HG03095 (cell line): ENCODE measurements around the gene SSTR3.
A peak's percentile ranks its signal among the peaks of the same experiment; 100 is the strongest.
"Not testable (repeated sequence)": the region's sequence is repeated elsewhere in the genome, so short reads cannot be mapped to it uniquely, and the experiment has no call there.

Experiments
- ATAC-seq: cut with Tn5 transposase; IDR thresholded peaks from one replicate; pipeline ENCODE4 v1.9.1; 2021; ENCODE audit warnings: moderate library complexity; ENCODE audit not compliant: unreplicated experiment

SSTR3 gene

DNA sequence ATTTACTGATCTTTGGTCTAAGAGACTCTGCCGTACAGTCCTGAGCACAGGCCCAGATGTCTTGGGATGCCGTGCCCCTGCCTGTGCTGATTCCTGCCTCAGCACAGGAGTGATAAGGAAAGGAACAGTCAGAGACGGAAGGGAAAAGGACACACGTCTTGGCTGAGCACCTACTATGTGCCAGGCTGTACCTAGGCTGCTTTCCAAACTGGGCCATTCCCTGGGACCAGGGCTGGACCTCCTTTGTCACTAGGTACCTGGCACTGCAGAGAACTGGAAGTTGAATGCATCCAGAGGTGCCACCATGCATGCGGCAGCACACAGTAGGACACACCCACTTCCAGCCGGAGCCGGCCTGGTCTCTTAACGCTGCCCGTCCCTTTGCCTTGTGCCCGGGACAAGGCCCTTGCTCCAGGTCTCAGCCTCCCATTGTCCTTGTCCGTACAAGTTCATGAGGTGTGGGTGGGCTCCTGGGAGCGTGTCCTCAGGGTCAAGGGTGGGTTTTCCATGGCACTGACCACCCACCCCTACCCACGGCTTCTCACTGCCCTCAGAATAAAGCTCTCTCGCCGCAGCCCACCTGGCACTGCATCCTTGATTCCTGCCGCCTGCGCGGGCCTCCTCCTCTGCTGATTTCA is 1.1 kb upstream of the SSTR3 start:
- ATAC-seq: no peak

DNA sequence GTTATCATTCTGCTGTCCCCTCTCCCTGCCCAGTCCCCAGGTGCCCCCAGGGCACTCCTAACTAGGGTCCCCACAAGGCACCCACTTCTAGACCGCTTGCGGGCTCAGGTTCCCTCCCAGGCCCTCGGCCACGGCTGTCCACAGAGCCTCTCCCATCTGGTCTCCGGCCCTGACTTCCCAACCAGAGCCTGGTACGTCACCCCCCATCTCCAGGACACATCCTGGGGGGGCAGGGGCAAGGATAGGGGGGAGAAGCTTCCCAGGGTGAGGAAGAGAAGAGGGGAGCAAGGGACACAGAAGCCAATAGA is 457 bp downstream of the SSTR3 start:
- ATAC-seq: no peak

DNA sequence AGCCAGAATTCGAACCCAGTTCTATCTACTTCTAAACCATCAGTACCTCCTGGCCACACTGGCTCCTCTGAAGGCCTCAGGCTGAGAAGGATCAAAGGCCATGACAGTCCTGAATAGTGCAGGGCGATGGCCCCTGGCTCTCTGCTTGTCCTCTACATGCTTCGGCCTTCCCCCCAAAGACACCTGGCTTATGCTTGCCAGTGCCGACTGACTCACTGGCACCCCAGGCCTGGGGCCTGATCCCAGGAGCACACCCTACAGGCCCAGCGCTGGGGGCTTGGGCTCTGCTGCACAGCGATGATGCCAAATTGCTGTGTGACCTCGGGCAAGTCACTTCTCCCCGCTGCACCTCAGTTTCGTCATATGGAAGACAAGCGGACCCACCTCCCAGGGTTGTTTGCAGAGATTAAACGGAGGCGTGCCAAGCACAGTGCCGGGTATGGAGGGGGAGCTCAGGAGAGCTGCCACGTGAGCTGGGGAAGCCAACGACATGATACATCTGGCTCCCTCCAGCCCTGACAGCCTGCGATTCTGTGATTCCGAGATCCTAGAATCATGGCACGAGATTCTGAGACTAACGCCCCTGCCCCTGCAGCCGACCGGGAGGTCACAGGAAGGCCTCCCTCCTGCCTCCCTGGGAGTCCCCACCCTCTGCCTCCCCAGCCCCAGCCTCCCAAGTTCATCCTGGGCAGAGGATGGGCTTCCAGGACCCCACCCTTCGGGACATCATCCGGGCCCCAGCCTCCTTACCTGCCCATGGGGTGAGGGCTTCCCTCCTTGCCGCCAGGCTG is 1.0 kb downstream of the SSTR3 start:
- no peak for ATAC-seq

DNA sequence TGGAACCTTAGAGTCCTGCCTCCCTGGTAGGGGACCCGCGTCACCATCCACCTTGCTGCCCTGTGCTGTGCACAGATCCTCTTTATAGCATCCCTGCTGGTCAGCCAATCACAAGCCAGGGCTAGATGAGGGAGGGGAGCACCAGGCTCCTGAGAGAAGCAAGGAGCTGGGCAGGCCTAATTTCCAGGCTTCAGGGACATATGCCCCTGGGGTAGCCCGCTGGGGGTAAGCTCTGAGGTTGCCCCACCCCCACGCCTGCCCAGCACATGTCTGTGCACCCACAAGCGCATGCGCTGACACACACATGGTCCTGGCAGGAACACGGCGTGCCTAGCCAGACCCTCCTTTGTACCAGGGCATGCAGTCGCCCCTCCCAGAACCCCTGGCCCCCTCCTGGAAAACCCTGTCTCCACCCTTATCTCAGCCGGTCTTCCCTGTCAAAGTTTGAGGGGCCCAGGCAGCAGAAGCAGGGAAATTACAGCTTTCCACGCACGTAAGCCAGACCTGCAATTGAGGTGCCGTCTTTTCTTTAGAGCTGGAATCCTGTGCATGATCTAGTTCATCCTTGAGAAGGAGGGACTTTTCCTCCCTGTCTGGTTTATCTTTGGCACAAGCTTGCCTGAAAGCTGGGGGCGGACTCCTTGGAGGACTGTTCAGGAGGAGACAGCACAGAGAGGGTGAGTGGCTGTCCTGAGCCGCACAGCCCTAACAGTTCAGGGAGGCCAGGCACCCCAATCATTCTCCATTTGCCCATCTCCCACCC is 2.1 kb downstream of the SSTR3 start:
- no peak for ATAC-seq

DNA sequence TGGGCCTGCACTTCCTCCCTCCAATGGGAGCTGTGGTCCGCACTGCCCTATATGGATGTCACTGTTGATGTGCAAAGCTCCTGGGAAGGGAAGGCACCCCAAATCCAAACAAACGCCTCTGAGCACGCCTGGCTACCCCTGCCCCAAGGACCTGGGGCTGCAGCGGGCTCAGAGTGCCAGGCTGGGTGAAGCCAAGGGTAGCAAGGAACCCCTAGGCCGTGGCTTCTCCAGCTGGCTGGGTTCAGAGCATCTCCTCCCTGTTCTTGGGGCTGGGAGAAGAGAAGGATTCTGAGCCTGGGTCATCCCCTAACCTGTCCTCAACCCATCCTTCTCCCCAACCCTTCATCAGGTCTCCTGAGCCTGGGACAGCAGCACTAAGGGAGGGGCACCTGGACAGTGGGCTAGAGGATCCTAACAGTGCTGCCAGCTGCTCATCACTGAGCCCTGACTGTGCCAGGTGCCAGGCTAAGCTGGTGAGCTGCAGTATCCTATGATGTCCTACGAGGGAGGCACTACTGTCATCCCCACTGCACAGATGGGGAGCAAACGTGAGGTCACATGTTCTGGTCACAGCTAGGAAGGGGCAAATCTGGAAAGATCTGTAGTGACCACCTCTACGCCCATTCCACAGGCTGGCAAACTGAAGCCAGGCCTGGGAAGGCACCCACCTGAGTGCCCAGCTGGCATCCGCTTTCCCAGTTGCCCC is 3.0 kb downstream of the SSTR3 start:
- no peak for ATAC-seq

DNA sequence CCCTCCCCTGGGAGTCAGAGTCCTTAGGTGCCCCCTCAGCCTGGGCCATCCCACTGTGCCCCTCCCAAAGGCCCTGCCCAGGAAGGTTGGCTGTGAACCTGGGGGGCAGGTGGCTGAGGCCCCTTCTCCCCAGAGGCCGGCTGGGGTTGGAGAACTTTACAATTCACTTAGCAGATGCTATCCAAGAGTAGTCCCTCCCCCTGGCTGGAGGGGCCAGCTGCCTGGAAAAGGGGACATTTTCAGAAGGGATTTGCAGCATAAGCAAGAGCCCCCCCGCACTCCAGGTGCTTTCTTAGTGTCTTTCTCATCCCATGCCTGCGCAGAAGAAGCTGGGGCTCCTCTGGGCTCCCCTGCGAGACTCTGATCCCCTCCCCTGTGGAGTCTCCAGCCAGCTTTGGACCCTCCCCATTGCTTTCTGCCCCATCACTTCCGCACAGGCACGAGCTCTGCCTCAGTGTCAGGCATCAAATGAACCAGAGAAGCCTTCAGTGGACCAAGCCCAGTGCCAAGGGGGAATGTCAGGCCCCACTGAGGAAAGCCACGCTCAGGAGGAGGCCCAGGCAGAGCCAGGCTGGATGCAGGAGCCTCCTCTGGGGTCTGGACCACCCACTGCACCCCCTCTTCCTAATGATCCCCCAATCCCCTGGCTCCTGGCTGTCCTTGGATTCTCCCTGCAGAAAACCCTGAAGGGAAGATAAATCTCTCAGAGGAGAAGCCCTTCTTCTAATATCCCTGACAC is 3.7 kb downstream of the SSTR3 start:
- no peak for ATAC-seq

DNA sequence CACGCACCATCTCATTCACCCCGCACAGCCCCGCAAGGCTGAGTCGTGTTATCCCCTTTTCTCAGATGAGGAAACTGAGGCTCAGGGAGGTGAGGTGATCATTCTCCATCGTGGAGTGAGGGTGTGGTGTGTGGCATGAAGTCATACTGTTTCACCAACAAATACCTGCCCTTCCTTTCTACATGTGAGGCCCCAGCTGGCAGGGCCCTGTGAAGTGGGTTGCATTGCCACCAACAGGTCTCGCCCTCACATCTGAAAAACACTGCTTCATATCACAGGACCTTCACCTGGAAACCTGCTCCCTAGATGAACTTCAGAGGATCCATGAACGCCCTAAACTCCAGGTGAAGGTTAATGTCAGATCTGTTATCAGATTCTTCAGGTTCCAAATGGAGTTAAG is 4.3 kb downstream of the SSTR3 start:
- no peak for ATAC-seq

DNA sequence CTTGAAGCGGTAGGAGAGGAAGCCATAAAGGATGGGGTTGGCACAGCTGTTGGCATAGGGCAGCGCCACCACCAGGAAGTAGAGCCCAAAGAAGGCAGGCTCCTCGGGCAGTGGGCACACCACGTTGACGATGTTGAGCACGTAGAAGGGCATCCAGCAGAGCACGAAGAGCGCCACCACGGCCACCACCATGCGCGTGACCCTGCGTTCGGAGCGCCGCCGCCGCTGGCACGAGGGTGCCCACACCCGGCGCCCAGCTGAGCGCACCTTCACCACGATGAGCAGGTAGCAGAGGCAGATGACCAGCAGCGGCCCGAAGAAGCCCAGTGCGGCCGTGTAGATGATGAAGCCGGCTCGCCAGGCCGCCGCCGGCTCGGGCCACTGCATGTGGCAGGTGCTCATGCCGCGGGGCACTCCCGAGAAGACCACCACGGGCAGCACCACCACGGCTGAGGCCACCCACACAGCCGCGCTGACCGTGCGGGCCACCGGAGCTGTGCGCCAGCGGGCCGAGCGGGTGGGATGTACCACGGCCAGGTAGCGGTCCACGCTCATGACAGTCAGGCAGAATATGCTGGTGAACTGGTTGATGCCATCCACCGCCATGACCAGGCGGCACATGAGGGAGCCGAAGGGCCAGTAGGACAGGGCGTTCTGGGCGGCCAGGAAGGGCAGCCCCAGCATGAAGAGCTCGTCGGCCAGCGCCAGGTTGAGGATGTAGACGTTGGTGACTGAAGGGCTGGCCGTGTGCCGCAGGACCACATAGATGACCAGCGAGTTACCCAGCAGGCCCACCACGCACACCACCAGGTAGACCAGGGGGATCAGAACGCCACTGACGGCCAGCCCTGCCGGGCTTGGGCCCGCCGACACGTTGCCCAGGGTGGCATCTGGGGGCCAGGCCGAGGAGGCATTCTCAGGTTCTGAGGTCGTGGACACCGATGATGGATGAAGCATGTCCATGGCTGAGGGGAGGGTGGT is 5.1 kb downstream of the SSTR3 start:
- ATAC-seq: no peak

DNA sequence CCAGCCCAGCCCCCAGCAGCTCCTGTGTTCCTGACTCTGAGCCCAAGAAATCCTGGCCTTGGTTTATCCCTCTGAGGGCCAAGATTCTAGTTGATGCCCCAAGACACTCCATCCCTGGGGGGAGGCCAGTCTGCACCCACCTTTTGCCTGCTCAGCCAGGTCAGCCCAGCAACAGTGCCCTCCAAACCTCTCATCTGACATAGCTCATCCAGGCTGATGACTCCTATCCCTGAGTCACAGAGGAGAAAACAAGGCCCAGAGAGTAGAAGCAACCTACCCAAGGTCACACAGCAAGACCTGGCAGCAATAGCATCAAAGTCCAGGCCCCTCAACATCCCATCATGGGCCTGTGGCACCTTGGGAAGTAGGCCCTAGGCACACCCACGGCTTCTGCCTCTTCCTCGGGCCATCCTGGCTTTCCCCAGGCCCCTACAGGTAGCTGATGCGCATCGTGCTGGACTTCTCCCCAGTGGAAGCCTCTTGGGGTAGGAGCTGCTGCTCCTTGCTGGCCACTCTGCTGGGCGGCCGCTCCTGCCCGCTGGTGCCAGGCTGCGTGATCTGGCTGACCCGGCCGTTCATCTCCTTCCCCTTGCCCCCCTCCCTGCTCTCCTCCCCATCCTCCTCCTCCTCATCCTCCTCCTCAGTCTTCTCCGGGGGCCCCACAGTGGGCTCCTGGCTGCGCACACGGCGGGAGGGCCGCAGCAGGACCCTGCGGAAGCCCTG is 6.0 kb downstream of the SSTR3 start:
- no peak for ATAC-seq

DNA sequence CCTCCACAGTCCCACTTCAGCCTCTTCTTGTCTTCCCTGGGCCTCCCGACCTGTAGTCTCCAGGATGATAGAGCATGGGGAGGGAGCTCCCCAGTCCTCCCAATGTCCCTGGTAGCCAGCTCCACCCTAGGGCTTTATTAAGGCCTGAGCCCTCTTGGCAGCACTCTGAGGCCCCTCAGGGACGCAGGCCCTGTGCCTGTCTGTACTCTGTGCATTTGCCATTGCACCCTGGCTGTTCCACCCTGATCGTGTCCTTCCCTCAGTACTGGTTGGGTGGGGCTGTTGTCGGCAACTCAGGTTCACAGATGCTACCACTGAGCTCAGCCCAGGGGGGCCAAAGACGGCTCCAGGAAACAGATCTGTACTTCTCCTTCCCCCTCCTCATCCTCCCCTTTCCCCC is 7.2 kb downstream of the SSTR3 start:
- no peak for ATAC-seq

DNA sequence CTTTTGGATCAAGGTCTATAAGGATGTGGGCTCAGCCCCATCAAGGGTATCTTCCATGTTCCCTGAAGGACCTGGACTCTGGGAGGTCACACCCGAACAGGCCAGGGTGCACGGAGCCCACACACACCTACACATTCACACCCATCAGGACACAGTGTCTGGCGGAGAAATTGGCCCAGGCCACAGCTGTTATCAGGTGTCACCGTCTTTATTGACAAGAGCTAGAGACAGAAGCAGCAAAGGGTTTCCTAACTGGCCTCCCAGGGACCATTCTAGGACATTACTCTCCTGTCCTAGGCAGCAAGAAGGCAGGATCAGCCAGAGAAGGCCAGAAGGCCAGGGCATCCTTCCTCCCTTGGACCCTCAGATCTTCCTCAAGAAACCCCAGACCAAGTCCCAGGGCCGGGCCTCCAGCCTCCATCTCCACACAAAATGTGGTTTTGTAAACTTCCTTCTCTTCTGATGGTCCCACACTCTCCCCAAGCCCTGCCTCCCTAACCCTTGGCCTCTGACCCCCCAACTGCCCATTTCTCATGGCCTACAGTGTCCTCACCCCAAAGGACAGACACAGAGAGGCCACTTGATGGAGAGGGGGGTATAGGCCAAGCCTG is 8.1 kb downstream of the SSTR3 start:
- no peak for ATAC-seq

DNA sequence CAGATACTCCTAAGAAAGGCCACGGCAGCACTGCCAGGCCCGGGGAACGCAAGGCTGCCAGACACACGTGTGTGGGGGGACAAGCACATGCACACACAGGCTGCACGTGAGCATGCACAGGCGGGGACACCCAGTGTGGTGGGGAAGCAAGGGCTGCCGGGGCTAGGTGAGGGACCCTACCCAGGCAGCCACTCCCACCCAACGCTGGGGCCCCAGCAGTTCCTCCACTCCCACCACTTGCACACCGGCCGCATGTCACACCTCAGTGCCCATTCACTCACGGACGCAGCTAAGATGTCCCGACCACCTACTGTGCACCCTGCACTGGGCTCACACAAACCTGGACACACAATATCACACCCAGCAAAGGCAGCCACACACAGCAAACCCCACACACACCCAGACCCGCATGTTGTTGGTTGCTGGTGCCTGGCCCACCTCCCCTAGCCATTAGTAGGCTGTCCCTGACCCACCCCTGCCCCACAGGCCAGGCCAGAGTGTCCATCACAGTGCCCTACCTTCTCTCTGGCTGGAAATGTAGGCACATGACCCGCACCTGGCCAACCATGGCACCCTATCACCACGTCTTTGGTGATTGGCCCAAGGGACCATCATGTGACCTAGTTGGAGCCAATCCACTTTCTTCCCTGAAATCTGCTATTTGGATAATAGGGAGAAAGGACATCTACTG is 8.8 kb downstream of the SSTR3 start:
- no peak for ATAC-seq

DNA sequence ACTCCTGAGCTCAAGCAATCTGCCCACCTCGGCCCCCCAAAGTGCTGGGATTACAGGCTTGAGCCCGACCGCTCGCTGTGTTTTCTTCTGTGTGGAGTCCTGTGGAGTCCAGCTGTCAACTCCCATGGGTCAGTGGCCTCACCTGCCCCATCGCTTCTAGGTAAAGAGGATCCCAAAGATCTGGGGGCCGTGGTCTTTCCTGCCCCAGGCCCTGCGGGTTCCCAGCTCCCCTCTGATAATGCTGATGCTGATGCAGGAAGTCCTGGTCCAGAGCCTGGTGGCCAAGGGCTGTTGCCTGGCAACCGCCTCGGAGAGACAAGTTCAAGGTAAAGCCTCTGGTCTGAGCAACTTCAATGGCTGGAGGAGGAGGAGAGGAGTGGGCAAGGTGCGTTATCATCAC is 9.6 kb downstream of the SSTR3 start:
- ATAC-seq: no peak

DNA sequence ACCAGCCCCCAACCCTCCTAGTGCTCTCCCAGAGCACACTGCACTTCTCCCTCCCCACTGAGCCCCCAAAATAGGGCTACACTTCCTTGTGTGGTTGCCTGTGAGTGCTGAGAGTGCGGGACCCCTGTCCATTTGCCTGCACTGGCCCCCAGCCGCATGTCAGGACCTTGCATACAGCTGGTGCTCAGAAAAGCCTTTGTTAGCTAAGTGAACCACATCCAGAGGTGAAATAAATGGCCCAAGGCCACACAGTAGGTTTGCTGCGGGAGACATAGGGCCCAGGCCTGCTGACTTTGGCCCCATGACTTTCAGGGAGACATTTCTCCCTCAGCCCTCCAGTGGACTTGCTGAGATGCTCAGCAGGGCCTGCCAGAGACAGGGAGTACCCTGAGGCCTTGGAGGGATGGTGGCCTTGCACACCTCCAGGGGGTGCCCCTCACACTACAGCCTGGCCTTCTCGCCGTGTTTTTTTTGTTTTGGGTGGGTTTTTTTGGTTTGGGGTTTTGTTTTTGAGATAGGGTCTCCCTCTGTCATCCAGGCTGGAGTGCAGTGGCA is 10.2 kb downstream of the SSTR3 start:
- ATAC-seq: no peak

DNA sequence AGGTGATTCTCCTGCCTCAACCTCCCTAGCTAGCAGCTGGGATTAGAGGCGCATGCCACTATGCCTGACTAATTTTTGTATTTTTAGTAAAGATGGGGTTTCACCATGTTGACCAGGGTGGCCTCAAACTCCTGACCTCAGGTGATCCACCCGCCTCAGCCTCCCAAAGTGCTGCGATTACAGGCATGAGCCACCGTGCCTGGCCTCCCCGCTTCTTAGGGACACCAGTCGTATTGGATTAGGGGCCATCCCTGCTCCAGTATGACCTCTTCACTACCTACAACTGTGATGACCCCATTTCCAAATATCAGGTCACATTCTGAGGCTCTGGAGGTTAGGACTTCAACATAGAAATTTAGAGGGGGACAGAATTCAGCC is 10.8 kb downstream of the SSTR3 start:
- not testable (repeated sequence) for ATAC-seq

DNA sequence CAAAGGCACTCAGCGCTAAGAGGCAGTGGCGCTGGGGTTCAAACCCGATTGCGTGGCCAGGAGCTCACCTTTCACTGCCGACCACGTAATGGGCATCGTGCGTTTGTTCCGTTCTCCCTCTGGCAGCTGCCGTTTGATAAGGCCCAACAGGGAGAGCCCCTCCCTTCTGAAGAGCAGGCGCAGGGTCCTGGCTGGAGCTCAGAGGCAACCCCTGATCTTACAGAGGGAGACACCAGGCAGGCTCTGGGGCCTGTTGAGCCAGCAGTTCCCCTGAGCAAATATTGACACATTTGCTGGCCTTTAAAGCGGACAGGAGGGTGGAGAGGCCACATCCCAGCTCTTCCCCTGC is 12.5 kb downstream of the SSTR3 start:
- peak; percentile 5 for ATAC-seq

DNA sequence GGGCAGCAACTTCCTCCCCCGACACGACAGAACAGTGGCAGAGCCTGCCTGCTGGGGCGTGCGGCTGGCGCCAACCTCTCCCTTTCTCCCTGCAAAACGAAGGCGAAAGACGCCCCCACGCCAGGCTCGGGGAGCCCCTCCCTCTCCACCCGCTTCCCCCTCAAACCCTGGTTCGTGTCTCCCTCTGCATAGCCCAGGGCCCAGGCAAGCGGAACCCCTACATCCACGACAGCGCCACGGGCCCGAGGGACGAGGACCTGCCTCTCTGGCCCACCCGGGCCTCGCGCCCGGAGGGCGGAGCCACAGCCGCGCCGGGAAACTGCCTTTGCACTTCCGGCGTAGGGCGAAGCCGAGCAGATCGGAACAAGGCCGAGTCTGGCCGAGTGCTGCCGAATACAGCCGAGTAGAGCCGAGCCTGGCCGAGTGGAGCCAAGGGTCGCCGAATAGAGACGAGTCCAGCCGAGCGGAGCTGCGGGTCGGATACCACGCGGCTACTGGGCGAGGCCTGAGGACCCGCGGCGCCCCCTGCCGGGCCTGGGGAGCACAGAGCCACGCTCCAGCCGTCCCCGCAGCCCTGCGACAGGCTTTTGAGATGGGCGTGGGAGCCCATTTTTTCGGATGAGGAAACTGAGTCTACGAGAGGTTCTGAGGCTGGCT is 13.0 kb downstream of the SSTR3 start:
- ATAC-seq: peak; percentile 77
